Caco-2 (cell line): ENCODE measurements around the gene SEMA4C. TPM values are rescaled to one million over a fixed set of nuclear protein-coding genes. Genes with fewer than 3 reads are reported as not detected.

Experiments
- BruUV-seq: library from RNA; stranded (reverse); fragments of 400-500 nt; replicated peaks from 2 replicates; lab custom pipeline; 2021; lab: Mats Ljungman, UMichigan
- CTCF ChIA-PET: fragments of 300-600 bp; sonication (Branson Sonifier 250); formaldehyde crosslinking; loops from one replicate; lab custom pipeline; 2022; ENCODE audit warnings: antibody characterized with exemption; lab: Charles Lee
- POLR2A ChIA-PET: fragments of 300-600 bp; sonication (Branson Sonifier 250); formaldehyde crosslinking; loops from one replicate; lab custom pipeline; 2022; ENCODE audit warnings: antibody characterized with exemption; lab: Charles Lee
- DNase-seq, 2 experiments: peaks; one replicate each; pipeline versions ENCODE4 v3.0.0 to v3.0.0-alpha.2; 2020 to 2022
- H3K27me3 ChIP-seq: replicated peaks from 2 replicates; pipeline ENCODE4 v1.6.0; 2011; ENCODE audit warnings: low read length; ENCODE audit not compliant: control insufficient read depth, insufficient read depth
- H3K36me3 ChIP-seq: 2 replicates; pipeline ENCODE4 v1.5.1; 2011; ENCODE audit warnings: low read length; ENCODE audit not compliant: control insufficient read depth, insufficient read depth
- H3K4me1 ChIP-seq: fragments of 250-450 bp; sonication (Bioruptor Pico); 2 replicates; pipeline ENCODE4 v1.5.1; 2020; ENCODE audit warnings: mild to moderate bottlenecking
- H3K4me3 ChIP-seq: 2 replicates; pipeline ENCODE4 v1.5.1; 2011; ENCODE audit warnings: low read depth, mild to moderate bottlenecking, control low read depth, low read length
- H3K9me3 ChIP-seq: fragments of 250-450 bp; sonication (Bioruptor Pico); 2 replicates; pipeline ENCODE4 v1.5.1; 2020; ENCODE audit warnings: mild to moderate bottlenecking, moderate library complexity
- H3K27ac Mint-ChIP-seq: one replicate; pipeline ENCODE4 v1.8.0; 2022; ENCODE audit warnings: mixed read lengths; ENCODE audit not compliant: unreplicated experiment
- H3K27me3 Mint-ChIP-seq: one replicate; pipeline ENCODE4 v1.8.0; 2022; ENCODE audit warnings: mixed read lengths; ENCODE audit not compliant: insufficient read depth, unreplicated experiment
- H3K36me3 Mint-ChIP-seq: one replicate; pipeline ENCODE4 v1.8.0; 2022; ENCODE audit warnings: mild to moderate bottlenecking, mixed read lengths; ENCODE audit not compliant: insufficient read depth, unreplicated experiment
- H3K4me1 Mint-ChIP-seq: one replicate; pipeline ENCODE4 v1.8.0; 2022; ENCODE audit warnings: low read depth, mixed read lengths; ENCODE audit not compliant: unreplicated experiment
- H3K4me3 Mint-ChIP-seq: one replicate; pipeline ENCODE4 v1.8.0; 2022; ENCODE audit warnings: mild to moderate bottlenecking, moderate library complexity, mixed read lengths; ENCODE audit not compliant: unreplicated experiment
- H3K9me3 Mint-ChIP-seq: one replicate; pipeline ENCODE4 v1.8.0; 2022; ENCODE audit warnings: mixed read lengths; ENCODE audit not compliant: unreplicated experiment
- intact Hi-C: fragments of 100-400 bp; cut with micrococcal nuclease; formaldehyde crosslinking; loops from one replicate; pipeline ENCODE4 v1.10.0; 2022; ENCODE audit not compliant: unreplicated experiment
- total RNA-seq: library from RNA; stranded (reverse); gene quantifications from 2 replicates; pipeline ENCODE4 v1.2.3, GENCODE V29; 2022
- TF ChIP-seq, protein P1 (sequence below), 2 experiments: fragments of 200-600 bp in 1 of 2; IDR thresholded peaks; 1 replicate in 1 of 2; 2 replicates in 1 of 2; pipeline versions ENCODE4 v1.5.1 to v1.8.0; 2011 to 2022; ENCODE audit warnings: antibody characterized with exemption in 1 of 2, control low read depth in 1 of 2, inconsistent platforms in 1 of 2, low read depth in 1 of 2, low read length in 1 of 2, mild to moderate bottlenecking in 1 of 2, moderate library complexity in 1 of 2; ENCODE audit not compliant: insufficient read depth in 1 of 2, severe bottlenecking in 1 of 2, unreplicated experiment in 1 of 2

SEMA4C gene
- total RNA-seq, 1 experiment from 2014 or later, result 29.9 TPM

DNA sequence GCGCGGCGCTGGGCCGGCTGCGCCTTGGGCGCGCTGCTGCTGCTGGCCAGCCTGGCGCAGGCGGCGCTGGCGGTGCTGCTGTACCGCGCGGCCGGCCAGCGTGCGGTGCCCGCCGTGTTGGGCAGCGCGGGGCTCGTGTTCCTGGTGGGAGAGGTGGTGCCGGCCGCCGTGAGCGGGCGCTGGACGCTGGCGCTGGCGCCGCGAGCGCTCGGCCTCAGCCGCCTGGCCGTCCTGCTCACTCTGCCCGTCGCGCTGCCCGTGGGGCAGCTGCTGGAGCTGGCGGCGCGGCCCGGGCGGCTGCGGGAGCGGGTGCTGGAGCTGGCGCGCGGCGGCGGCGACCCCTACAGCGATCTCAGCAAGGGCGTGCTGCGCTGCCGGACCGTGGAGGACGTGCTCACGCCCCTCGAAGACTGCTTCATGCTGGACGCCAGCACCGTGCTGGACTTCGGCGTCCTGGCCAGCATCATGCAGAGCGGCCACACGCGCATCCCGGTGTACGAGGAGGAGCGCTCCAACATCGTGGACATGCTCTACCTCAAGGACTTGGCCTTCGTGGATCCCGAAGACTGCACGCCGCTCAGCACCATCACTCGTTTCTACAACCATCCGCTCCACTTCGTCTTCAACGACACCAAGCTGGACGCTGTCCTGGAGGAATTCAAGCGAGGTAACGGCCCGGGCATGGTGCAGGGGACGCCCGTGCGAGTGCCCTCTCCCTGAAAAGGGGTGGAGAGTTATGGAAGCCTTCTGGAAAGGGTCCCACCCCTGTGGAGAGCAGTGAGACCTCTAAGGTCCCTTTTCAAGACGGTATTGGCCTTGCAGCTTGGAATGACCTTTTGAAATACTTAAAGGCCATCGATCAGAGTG, 52.8 kb downstream of the SEMA4C start:
- ChIA-PET POLR2A (interaction anchor here (0.6 kb wide), 2 partner anchors 54 to 56 kb away, joined by 3 to 5 read pairs; partner anchors contain the start of gene CNNM4), CTCF (interaction anchor here (0.6 to 1.8 kb wide), 8 partner anchors 16 to 1697 kb away, joined by 3 to 11 read pairs (median 4); partner anchors contain the start of genes ANKRD39 and CNNM4)
- intact Hi-C loops, result loop anchor here (2.0 to 5.0 kb wide), 3 partner anchors 52 to 180 kb away; partner anchors contain the start of gene KANSL3
- no peaks in the 10 kb centered on the region for H3K9me3 ChIP-seq
- H3K36me3 Mint-ChIP-seq, result peaks cover 63% of the 10 kb centered on the region
- peaks cover 44% of the 10 kb centered on the region for H3K4me1 Mint-ChIP-seq
- peak overlapping the region; percentile 96 for H3K4me3 ChIP-seq
- no peaks in the 10 kb centered on the region for H3K9me3 Mint-ChIP-seq
- no peak overlapping the region for H3K27ac Mint-ChIP-seq
- H3K36me3 ChIP-seq, result peaks cover 3% of the 10 kb centered on the region
- no peaks in the 10 kb centered on the region for H3K27me3 Mint-ChIP-seq
- H3K4me1 ChIP-seq, result peaks cover 35% of the 10 kb centered on the region
- no peak for DNase-seq
- BruUV-seq, result no TSS peak
- H3K4me3 Mint-ChIP-seq, result peak overlapping the region; percentile 84
- H3K27me3 ChIP-seq, result no peaks in the 10 kb centered on the region
- TF ChIP-seq, protein P1, sequence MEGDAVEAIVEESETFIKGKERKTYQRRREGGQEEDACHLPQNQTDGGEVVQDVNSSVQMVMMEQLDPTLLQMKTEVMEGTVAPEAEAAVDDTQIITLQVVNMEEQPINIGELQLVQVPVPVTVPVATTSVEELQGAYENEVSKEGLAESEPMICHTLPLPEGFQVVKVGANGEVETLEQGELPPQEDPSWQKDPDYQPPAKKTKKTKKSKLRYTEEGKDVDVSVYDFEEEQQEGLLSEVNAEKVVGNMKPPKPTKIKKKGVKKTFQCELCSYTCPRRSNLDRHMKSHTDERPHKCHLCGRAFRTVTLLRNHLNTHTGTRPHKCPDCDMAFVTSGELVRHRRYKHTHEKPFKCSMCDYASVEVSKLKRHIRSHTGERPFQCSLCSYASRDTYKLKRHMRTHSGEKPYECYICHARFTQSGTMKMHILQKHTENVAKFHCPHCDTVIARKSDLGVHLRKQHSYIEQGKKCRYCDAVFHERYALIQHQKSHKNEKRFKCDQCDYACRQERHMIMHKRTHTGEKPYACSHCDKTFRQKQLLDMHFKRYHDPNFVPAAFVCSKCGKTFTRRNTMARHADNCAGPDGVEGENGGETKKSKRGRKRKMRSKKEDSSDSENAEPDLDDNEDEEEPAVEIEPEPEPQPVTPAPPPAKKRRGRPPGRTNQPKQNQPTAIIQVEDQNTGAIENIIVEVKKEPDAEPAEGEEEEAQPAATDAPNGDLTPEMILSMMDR (IDR thresholded peaks at IDR 0.05; ENCODE audit: insufficient read depth in 1 of 2, low read depth in 1 of 2, low read length in 1 of 2, severe bottlenecking in 1 of 2, unreplicated experiment in 1 of 2), result no peak

DNA sequence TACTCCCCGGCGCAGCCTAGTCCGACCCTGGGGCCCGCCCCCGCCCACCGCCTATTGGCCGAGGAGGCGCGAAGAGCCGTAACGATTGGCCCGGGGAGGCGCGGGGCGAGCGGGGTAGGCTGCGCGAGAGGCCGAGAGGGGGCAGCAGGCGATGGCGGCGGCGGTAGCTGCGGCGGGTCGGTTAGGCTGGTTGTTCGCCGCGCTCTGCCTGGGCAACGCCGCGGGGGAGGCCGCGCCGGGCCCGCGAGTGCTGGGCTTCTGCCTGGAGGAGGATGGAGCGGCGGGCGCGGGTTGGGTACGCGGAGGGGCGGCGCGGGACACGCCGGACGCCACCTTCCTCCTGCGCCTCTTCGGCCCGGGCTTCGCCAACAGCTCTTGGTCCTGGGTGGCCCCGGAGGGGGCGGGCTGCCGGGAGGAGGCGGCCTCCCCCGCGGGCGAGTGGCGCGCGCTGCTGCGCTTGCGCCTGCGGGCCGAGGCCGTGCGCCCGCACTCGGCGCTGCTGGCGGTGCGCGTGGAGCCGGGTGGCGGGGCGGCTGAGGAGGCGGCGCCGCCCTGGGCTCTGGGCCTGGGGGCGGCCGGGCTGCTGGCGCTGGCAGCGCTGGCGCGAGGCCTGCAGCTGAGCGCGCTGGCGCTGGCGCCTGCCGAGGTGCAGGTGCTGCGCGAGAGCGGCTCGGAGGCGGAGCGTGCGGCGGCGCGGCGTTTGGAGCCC, 53.6 kb downstream of the SEMA4C start, which contains the start of gene CNNM3:
Gene CNNM3, plus strand, starts transcription at position 142 of the 709 bp plus-strand sequence. Its CDS starts 10 bp downstream, at position 152.
- Histone ChIP-seq H3K9me3 (no peaks in the 10 kb centered on the region), H3K4me3 (peak within 1 kb of the TSS; percentile 96), H3K27me3 (no peaks in the 10 kb centered on the region), H3K4me1 (peaks cover 32% of the 10 kb centered on the region), H3K36me3 (peaks cover 3% of the 10 kb centered on the region)
- intact Hi-C loops, result loop anchor here (2.0 to 5.0 kb wide), 3 partner anchors 53 to 179 kb away; partner anchors contain the start of gene KANSL3
- H3K36me3 Mint-ChIP-seq, result peaks cover 55% of the 10 kb centered on the region
- no TSS peak for BruUV-seq
- ChIA-PET POLR2A (interaction anchor here (0.5 to 0.6 kb wide), 3 partner anchors 42 to 55 kb away, joined by 5 to 10 read pairs (median 7); partner anchors contain the start of gene CNNM4), CTCF (interaction anchor here (0.8 to 1.8 kb wide), 7 partner anchors 15 to 55 kb away, joined by 3 to 11 read pairs (median 4); partner anchors contain the start of genes ANKRD39 and CNNM4)
- peaks cover 42% of the 10 kb centered on the region for H3K4me1 Mint-ChIP-seq
- peak within 1 kb of the TSS; percentile 84 for H3K4me3 Mint-ChIP-seq
- TF ChIP-seq, protein P1 (IDR thresholded peaks at IDR 0.05; ENCODE audit: insufficient read depth in 1 of 2, low read depth in 1 of 2, low read length in 1 of 2, severe bottlenecking in 1 of 2, unreplicated experiment in 1 of 2), result peak; percentile 60 to 72
- H3K27ac Mint-ChIP-seq, result peak within 1 kb of the TSS; percentile 42
- DNase-seq, result peak; percentile 97 to 99
- H3K27me3 Mint-ChIP-seq, result no peaks in the 10 kb centered on the region
- H3K9me3 Mint-ChIP-seq, result no peaks in the 10 kb centered on the region
